Measurements from ENCODE around the gene DKK2.

GRCh38 chr4:107044170-107044569 is 8.1 kb upstream of the DKK2 start:
- TF ChIP-seq CTCF (conservative IDR thresholded peaks at IDR 0.05; ENCODE audit: low read depth, low read length) (peak; percentile 37), EZH2 (IDR thresholded peaks at IDR 0.05; ENCODE audit: low read length, unreplicated experiment) (no peak)

Measured in PC-3 (cell line).